Epithelial cell of proximal tubule (primary cell): ENCODE data around the gene ASXL1. TPM values are rescaled to one million over a fixed set of nuclear protein-coding genes. Genes with fewer than 3 reads are reported as not detected.

Experiments used
- DNase-seq: peaks from one replicate; pipeline ENCODE4 v3.0.0-alpha.2; 2011; ENCODE audit warnings: low read depth
- H3K4me3 ChIP-seq: 2 replicates; pipeline ENCODE4 v1.5.1; 2011; ENCODE audit warnings: low read depth, mild to moderate bottlenecking, low read length
- CTCF ChIP-seq: conservative IDR thresholded peaks from 2 replicates; pipeline ENCODE4 v1.5.1; 2012; ENCODE audit warnings: low read depth, mild to moderate bottlenecking, low read length
- total RNA-seq: library from RNA; depleted of rRNA; stranded (reverse); fragments of >200 nt; gene quantifications from 2 replicates; pipeline ENCODE4 v1.2.3, GENCODE V29; 2015

Gene ASXL1
- total RNA-seq, 1 donor from 2014 or later = 34.2 TPM

- no peak for DNase-seq
- TF ChIP-seq CTCF = no peak
- H3K4me3 ChIP-seq = peak overlapping the region; percentile 87
These were observed 125.5 kb downstream of the ASXL1 start for GRCh38 chr20:32483351-32484224.

DNA sequence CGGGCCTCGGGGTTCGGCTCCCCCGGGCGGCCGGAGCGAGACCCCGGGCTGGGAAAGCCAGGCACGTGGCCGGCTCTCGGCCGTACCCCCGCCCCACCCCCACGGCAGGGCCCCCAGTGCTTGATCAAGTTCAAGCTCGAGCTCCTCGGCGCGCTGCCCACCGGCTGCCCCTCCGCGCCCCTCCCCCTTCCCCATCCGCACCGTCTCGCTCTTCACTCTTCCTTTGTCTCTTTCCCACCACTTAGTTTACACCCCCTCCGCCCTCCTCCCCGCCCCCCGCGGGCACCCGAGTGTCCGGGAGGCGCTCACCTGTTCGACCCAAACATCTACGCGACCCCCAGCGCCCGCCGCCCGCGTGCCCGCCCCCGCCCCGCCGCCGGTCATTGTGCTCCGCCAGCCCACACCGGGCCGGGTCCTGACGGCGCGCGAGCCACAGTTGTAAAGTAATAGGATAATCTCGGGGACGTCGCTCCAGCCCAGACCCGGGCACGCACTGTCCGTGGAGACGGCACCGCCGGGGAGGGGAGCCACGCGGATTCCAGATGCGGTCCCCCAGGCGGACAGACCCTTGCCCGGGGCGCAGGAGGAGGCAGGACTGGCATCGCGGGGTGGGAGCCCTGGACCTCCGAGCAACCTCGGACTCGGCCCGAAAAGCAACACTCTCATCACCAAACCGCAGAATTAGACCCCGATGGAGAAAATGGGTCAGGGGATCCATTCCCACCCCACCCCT is 126.3 kb downstream of the ASXL1 start:
- no peak for DNase-seq
- H3K4me3 ChIP-seq = peak overlapping the region; percentile 69
- no peak for TF ChIP-seq CTCF

GRCh38 chr20:32484958-32485769 is 127.0 kb downstream of the ASXL1 start:
- H3K4me3 ChIP-seq = peak overlapping the region; percentile 69
- peak; percentile 82 for TF ChIP-seq CTCF
- DNase-seq = peak; percentile 44

- no peak for TF ChIP-seq CTCF
- no peak overlapping the region for H3K4me3 ChIP-seq
- DNase-seq = no peak
These were observed 127.8 kb downstream of the ASXL1 start for GRCh38 chr20:32485770-32486478.

- DNase-seq = no peak
- no peak overlapping the region for H3K4me3 ChIP-seq
- TF ChIP-seq CTCF = no peak
These were observed 129.2 kb downstream of the ASXL1 start for GRCh38 chr20:32487381-32487780.

GRCh38 chr20:32488066-32488838 is 130.1 kb downstream of the ASXL1 start:
- H3K4me3 ChIP-seq = no peak overlapping the region
- no peak for TF ChIP-seq CTCF
- DNase-seq = no peak
